8988T (cell line): Measurements from ENCODE around the gene OR4C6.

ENCODE experiments used
- DNase-seq: peaks from one replicate; pipeline ENCODE4 v3.0.0; 2011

Gene OR4C6

DNA sequence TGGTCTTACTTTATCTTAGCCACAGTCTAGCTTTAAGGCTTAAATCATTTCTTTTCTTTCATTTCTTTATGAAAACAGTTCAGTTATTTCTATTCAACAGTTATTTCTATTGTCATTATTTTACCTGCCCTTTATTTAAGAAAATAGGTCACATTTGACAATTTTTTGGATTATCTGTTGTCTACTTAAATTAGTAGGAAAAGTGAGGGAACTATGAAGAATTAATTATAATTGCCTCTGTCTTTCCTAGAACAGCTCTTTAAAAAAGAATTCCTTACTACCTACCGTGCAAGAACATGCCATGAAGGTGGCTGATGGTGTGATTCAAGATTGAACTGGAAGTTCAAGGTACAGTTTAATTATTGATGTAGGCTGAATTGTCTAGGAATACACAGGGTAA lies at the start of gene OR4C6:
Gene OR4C6 (plus strand): TSS at position 301 of the 400 bp plus-strand sequence. CDS start 2,966 bp downstream, outside the sequence.
- DNase-seq, result no peak

DNA sequence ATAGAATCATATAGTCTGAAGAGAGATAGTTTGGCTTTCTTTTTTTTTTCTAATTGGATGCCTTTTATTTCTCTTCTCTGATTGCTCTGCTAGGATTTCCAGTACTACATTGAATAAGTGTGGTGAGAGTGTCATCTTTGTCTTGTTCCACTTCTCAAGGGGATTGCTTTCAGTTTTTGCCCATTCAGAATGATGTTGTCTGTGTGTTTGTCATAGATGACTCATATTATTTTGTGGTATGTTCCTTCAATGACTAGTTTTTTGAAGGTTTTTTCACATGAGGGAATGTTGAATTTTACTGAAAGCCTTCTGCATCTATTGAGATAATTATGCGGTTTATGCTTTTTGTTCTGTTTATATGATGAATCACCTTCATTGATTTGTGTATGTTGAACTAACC lies 37.5 kb upstream of the OR4C6 start:
- DNase-seq, result no peak

DNA sequence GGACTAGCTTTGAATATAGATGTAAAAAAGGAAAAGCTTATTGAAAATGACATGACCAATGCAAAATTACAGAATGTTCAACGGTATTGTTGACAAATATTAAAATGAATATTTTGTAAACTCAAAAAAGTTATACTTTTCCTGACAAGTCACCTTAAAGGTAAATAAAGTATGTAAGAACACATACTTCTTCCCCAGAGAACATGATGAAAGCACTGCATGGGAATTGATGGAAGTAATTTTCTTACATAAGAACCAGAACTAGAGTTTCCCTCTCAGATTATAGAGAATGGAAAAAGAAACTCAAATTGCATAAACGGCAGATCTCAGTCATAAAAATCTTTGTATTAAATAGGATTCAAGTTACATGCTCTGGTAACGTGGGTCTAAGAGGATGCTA lies 27.2 kb upstream of the OR4C6 start, which contains the start of gene OR4P4:
Gene OR4P4 (plus strand): TSS at position 301 of the 400 bp plus-strand sequence.
- DNase-seq, result no peak

DNA sequence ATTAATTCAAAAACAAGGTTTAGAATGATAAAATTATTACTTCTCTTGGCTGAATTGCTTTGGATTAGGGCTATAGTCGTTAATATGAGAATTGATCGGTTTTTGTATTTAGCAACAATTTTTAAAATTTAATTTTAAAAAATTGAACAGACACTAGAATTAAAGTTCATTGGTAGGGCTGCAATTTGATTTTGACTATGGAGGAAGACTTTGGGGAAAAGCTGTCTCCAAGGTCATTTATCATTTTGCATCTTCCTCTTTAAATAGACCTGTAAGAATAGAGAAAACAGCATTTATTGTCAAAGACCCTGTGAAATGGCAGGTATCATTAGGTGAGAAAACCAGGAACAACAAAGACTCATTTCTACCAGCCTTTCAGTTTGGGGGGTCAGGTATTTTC lies 14.0 kb upstream of the OR4C6 start, which contains the start of gene OR4S2:
Gene OR4S2 (plus strand): TSS at position 301 of the 400 bp plus-strand sequence. CDS start 2,577 bp downstream, outside the sequence.
- no peak for DNase-seq

DNA sequence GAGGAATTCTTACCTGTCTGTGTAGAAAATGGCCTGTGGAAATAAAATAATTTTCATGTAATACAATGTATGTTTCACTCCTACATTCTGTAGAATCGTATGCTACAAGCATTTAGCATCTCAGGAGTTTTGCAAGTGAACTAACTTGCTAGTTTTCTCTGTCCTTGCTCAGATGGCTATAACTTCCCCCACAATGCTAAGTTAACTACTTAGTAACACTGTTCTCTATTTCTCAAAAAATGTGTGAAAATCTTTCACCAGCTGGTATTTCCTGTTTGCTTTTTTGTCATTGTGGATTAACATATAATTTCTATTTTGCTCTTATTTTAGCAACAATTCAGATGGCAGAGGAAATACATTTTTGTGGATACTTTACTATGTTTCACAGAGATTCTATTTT lies 9.4 kb upstream of the OR4C6 start:
- no peak for DNase-seq

DNA sequence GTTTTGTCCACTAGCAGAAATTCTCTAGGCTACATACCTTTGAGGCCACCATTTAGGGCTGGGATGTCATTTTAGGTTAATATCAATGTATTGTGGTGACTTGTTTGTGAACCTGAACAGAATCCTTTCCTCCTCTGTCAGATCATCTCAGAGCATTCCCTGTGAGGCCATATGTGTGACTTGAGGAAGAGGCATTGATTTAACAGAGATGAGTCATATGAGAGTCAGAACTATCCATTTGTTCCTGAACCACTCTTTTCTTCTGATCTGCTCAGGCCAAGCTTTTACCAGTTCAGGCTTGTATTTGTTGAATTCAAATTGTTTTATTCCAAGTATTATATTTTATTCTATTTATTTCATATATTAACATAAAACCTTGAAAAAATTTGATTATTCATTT lies 6.9 kb upstream of the OR4C6 start:
- no peak for DNase-seq

DNA sequence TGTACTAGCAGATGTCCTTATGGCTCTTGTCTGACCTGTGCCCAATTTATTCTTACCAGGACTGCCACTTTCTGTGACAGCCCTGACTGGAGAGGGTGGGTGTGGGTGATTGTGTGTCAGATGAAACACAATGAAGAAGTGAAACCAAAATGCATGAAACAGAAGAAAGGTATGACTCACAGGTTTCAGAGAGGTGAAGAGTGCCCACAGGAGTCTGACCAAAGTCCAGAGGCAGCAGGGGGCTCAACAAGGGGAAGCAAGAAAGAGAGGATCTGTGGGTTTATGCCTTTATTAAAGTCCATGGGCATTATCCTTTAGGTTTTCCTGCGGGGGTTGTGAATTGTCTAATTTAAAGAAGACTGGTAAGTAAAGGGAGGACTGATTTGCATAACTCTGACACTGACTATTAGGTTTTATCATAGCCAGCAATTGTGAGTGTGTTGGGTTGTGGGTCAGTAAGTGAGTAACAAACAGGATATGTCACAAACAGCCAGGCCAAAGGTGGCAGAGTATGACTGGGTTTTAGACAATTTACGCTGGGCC lies 3.9 kb upstream of the OR4C6 start:
- DNase-seq, result no peak

DNA sequence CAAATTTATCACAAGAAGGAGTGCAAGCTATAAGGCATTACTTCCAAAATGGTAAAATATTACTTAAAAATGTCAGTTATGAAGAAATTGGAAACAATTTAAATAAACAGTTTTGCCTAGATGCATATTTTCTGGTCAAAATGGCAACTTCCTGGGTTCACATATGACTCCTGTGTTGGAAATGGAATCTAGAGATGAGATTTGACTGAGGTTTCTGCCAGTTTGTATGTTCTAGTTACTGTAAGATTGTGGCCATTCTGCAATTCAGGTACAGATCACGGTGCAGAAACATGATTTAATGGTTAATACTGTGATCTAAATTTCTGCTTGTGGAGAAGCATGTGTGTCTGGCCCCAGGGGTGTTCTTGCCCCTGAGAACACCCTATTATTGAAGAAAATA lies 3.4 kb upstream of the OR4C6 start:
- no peak for DNase-seq

DNA sequence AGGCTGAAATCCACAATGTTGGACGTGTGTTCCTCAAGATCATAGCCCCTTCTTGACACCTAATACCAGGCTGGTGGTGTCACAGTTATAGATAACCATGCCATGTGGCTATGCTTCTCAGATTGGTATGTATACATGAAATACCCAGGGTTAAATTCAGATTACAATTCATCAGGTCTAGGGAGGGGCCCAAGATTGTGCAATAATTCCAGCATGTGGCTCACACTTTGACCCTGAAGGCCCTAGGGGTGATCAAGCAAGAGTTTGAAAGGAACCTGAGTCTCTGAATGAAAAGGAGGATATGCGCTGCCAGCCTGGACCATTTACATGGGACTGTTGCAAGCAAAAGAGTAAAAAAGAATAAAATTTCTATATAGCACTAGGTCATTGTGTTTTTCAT lies 7.4 kb downstream of the OR4C6 start:
- DNase-seq, result no peak

DNA sequence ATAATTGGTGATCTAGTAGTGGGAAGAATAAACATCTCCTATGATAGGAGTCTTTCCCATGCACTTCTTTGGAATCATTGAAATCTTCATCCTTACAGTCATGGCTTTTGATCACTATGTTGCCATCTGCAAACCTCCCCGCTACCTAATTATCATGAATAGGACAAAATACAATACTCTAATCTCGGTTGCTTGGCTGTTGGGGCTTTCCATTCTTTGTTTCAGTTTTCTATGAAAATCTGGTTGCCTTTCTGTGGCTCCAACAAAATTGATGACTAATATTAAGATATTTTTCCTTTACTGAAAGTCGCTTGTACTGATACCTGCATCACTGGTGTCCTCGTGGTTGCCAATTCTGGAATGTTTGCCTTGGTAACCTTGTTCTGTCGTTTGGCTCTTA lies 11.9 kb downstream of the OR4C6 start:
- DNase-seq, result no peak

DNA sequence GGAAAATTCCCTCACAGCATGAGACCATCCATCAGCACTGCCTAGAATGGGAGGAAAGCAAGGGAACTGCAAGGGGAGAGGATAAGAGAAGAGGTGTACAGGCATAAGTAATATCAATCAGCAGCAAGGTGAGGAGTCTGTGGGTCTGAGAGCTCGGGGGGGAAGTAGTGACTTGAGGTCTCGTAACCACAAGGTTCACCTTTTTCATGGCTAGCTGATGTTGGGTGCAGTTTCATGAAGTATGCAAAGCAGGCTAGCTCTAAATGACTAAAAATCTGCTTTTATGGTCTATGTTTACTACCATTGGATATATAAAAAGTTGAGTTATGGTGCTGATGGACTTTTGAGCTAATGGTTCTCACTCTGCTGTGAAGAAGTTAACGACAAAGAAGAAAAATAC lies 35.8 kb downstream of the OR4C6 start:
- no peak for DNase-seq

DNA sequence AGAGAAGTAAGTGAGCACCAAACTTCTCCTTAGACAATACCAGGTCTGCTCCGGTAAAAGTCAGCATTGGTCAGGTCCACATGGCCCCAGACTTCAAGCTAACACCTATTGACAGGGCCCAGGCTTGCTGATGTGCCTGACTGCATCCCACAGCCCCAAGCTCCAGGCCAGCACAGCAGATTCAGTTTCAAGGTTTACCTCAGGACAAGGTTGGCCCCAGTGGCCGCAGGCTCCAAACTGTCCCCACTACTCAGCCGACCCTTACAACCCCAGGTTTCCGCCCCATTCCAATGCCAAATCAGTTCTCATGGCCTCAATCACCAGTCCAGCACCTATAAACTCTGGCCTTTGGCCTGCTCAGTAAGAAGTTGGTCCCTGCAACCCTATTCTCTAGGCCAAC lies 39.4 kb downstream of the OR4C6 start:
- no peak for DNase-seq

DNA sequence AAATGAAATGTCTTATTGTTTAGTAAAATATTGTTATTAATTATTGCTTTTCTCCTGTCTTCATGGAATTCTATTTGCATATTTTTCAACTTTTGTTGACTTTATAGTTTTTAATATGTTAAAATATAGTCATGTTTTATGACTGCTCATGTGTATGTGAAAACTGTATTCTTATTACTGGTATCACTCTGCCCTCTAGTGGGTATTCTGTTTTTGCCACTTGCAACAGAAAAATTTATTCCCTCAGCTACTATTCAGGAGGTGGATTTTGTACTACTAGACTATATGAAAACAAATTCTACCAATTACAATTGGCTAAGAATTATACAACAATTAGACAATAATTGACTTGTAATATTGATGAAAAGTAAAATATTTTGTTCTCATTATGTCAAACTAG lies 45.0 kb downstream of the OR4C6 start:
- no peak for DNase-seq

DNA sequence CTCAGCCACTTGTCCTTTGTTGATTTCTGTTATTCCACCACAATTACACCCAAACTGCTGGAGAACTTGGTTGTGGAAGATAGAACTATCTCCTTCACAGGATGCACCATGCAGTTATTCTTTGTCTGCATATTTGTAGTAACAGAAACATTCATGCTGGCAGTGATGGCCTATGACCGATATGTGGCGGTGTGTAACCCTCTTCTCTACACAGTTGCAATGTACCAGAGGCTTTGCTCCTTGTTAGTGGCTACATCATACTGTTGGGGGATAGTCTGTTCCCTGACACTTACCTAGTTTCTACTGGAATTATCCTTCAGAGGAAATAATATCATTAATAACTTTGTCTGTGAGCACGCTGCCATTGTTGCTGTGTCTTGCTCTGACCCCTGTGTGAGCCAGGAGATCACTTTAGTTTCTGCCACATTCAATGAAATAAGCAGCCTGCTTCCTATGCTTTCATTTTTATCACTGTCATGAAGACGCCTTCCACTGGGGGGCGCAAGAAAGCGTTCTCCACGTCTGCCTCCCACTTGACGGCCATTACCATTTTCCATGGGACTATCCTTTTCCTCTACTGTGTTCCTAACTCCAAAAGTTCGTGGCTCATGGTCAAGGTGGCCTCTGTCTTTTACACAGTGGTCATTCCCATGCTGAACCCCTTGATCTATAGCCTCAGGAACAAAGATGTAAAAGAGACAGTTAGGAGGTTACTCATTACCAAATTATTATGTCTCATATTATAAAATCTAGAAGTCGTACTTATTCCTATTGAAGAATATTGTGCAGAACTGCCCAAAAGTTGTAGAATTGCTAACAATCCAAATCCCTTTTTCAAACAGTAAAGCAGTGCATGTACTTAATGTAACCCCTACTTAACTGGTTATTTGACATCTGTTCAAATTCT lies 53.2 kb downstream of the OR4C6 start:
- DNase-seq, result no peak
